Activated CD4-positive, alpha-beta T cell treated with anti-CD3 and anti-CD28 coated beads for 36 hours (primary cell): ENCODE data around the gene DHDDS. TPM values are rescaled to one million over a fixed set of nuclear protein-coding genes. Genes with fewer than 3 reads are reported as not detected.

ENCODE experiments used
- ATAC-seq: fragments of 200-7000 bp; cut with Tn5 transposase; one replicate; pipeline ENCODE4 v1.10.0; 2021; ENCODE audit warnings: mild to moderate bottlenecking, moderate library complexity
- CTCF ChIA-PET: fragments of 350-600 bp; sonication (Branson Sonifier 250); formaldehyde crosslinking; loops from one replicate; lab custom pipeline; 2021; ENCODE audit warnings: antibody characterized with exemption; lab: Charles Lee
- POLR2A ChIA-PET: fragments of 350-600 bp; sonication (Branson Sonifier 250); formaldehyde crosslinking; loops from one replicate; lab custom pipeline; 2021; ENCODE audit warnings: antibody characterized with exemption, inconsistent platforms; lab: Charles Lee
- DNase-seq: peaks from one replicate; pipeline ENCODE4 v3.0.0-alpha.2; 2020
- H3K27ac Mint-ChIP-seq: one replicate; pipeline ENCODE4 v1.8.0; 2021; ENCODE audit warnings: mixed read lengths
- H3K27me3 Mint-ChIP-seq: one replicate; pipeline ENCODE4 v1.8.0; 2021; ENCODE audit warnings: mixed read lengths
- H3K36me3 Mint-ChIP-seq: one replicate; pipeline ENCODE4 v1.8.0; 2021; ENCODE audit warnings: low read depth, mixed read lengths
- H3K4me1 Mint-ChIP-seq: one replicate; pipeline ENCODE4 v1.8.0; 2021; ENCODE audit warnings: mixed read lengths
- H3K4me3 Mint-ChIP-seq: one replicate; pipeline ENCODE4 v1.8.0; 2021; ENCODE audit warnings: mild to moderate bottlenecking, moderate library complexity, mixed read lengths
- H3K9me3 Mint-ChIP-seq: one replicate; pipeline ENCODE4 v1.8.0; 2021; ENCODE audit warnings: low read depth, mixed read lengths
- intact Hi-C, 2 experiments: fragments of 100-400 bp; cut with DNase I in 1 of 2; cut with micrococcal nuclease in 1 of 2; formaldehyde crosslinking; loops; one replicate each; pipeline versions ENCODE4 v1.14.2 to v1.15.1; 2022 to 2024; cut with DNase I, micrococcal nuclease
- total RNA-seq, 2 experiments: library from RNA; stranded (reverse); gene quantifications; one replicate each; pipeline ENCODE4 v1.2.3, GENCODE V29; 2021

DHDDS gene
- total RNA-seq, 2 experiments from 2014 or later, result 34.1 to 40.7 TPM

DNA sequence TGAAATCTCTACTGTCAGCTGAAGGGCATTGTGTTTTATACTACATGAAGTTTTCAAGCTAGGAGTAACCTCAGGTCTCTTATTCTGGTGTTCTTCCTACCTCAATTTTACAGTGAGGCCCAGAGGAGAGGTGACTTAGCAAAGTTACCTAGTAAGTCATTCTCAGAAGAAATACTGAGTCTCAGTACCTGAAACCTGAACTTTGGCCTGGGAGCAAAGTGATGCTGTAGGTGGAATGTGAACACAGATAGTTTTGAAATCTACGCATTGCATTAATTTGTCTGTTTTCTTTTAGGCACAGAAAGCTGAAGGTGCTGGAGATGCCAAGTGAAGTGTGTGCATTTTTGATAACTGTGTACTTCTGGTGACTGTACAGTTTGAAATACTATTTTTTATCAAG, 42.7 kb downstream of the DHDDS start:
- Mint-ChIP-seq H3K27ac (peak overlapping the region; percentile 43), H3K36me3 (peaks cover 48% of the 10 kb centered on the region), H3K4me3 (peak overlapping the region; percentile 91), H3K9me3 (no peaks in the 10 kb centered on the region), H3K27me3 (no peaks in the 10 kb centered on the region), H3K4me1 (peaks cover 50% of the 10 kb centered on the region)
- no peak for ATAC-seq
- DNase-seq, result no peak
- intact Hi-C loops, result no loop called here
- ChIA-PET CTCF (interaction anchor here (0.7 kb wide), 1 partner anchor 25 kb away, joined by 3 read pairs; no protein-coding TSS in a partner anchor), POLR2A (no interaction called here)

DNA sequence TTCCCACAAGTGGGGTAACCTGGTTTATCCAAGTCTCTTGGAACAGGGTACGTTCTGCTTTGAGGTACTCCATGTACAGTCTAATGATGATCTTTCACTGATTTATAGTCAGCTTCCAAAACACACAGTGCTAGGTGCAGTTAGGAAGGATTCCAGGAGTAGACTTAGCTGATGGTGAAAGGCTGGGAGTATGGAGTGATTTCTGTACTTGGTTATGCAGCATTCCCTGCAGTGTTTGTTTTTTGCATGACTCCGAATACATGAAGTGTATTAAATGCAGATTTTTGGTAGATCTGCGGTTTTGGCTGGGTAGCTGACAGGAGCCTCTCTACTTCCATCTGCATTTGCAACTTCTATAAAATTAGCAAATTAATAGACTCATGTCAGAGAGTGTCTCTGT, 43.9 kb downstream of the DHDDS start:
- peaks cover 46% of the 10 kb centered on the region for H3K36me3 Mint-ChIP-seq
- DNase-seq, result no peak
- no peaks in the 10 kb centered on the region for H3K27me3 Mint-ChIP-seq
- H3K9me3 Mint-ChIP-seq, result no peaks in the 10 kb centered on the region
- intact Hi-C loops, result no loop called here
- POLR2A ChIA-PET, result interaction anchor here (1.6 kb wide), 1 partner anchor 24 kb away, joined by 7 read pairs; no protein-coding TSS in a partner anchor
- H3K27ac Mint-ChIP-seq, result peak overlapping the region; percentile 62
- peaks cover 43% of the 10 kb centered on the region for H3K4me1 Mint-ChIP-seq
- H3K4me3 Mint-ChIP-seq, result no peak overlapping the region
- CTCF ChIA-PET, result interaction anchor here (0.6 kb wide), 1 partner anchor 219 kb away, joined by 3 read pairs; no protein-coding TSS in a partner anchor
- ATAC-seq, result no peak

DNA sequence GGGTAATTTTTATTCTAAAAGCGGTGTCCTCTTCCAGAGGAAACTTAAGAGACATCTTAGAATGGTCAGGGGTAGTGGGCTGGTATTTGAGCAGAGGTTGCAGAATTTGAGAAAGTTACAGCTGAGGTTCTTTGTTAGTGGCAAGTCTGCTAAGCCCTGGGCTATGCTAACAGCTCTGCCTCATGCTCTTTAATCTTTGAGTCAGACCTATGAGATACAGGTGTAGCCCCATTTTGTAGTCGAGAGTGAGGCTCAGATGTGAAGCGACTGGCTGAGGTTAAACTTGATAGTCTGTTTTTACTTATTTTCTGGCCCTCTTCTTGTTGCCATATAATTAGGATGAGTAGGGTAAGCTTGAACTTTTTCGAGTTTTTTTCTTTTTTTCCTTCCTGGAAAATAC, 44.8 kb downstream of the DHDDS start:
- Mint-ChIP-seq H3K27me3 (no peaks in the 10 kb centered on the region), H3K36me3 (peaks cover 46% of the 10 kb centered on the region), H3K27ac (peak overlapping the region; percentile 62), H3K4me1 (peaks cover 37% of the 10 kb centered on the region), H3K9me3 (no peaks in the 10 kb centered on the region), H3K4me3 (no peak overlapping the region)
- DNase-seq, result no peak
- ChIA-PET POLR2A (interaction anchor here (0.7 to 1.6 kb wide), 3 partner anchors 23 to 1244 kb away, joined by 4 to 7 read pairs (median 5); no protein-coding TSS in a partner anchor), CTCF (no interaction called here)
- intact Hi-C loops, result no loop called here
- ATAC-seq, result no peak

DNA sequence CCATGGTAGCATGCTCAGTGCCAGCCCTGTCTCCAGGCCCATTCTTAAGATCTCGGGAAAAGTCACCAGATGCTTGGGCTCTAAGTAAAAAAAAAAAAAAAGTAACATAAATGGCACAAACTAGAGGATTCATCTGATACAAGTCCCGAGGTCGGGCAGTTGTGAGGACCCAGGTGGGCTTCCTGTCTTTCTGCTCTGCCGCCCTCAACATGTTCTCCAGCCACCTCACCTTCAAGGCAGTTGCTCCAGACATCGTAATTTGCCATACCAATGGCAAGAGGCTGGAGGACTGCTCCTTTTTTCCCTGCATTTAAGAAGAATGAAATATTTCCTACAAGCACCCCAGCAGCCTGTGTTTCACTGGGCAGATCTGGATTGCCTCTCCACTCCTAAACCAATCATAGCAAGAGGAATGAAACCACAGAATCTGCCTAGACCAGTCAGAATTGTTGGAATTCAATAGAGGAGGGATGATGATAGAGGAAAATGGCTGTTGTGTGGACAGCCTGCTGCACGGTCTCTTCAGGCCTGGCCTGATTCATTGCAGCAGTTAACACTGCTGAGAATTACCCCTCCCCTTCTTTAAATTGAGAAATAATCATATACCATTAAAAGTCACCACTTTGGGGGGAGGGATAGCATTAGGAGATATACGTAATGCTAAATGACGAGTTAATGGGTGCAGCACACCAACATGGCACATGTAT, 45.5 kb downstream of the DHDDS start:
- ATAC-seq (no peak), DNase-seq (no peak)
- H3K27me3 Mint-ChIP-seq, result no peaks in the 10 kb centered on the region
- intact Hi-C loops, result no loop called here
- CTCF ChIA-PET, result no interaction called here
- H3K27ac Mint-ChIP-seq, result peak overlapping the region; percentile 44
- peaks cover 41% of the 10 kb centered on the region for H3K4me1 Mint-ChIP-seq
- POLR2A ChIA-PET, result interaction anchor here (0.7 to 1.6 kb wide), 2 partner anchors 23 to 1245 kb away, joined by 5 to 7 read pairs; no protein-coding TSS in a partner anchor
- peaks cover 46% of the 10 kb centered on the region for H3K36me3 Mint-ChIP-seq
- H3K4me3 Mint-ChIP-seq, result no peak overlapping the region
- no peaks in the 10 kb centered on the region for H3K9me3 Mint-ChIP-seq

DNA sequence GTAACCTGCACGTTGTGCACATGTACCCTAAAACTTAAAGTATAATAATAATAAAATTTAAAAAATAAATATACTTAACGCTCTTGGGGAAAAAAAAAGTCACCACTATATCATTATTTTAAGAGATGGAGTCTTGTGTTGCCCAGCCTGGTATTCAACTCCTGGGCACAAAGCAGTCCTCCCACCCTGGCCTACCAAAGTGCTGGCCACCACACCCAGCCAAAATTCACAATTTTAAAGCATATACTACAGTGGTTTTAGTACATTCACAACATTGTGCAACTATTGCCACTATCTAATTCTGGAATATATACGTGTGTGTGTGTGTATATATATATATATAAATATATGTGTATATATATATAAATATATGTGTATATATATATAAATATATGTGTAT, 46.0 kb downstream of the DHDDS start:
- CTCF ChIA-PET, result no interaction called here
- Mint-ChIP-seq H3K9me3 (no peaks in the 10 kb centered on the region), H3K4me3 (no peak overlapping the region), H3K4me1 (peaks cover 45% of the 10 kb centered on the region), H3K27me3 (no peaks in the 10 kb centered on the region), H3K36me3 (peaks cover 45% of the 10 kb centered on the region), H3K27ac (no peak overlapping the region)
- no peak for DNase-seq
- no peak for ATAC-seq
- POLR2A ChIA-PET, result interaction anchor here (1.5 kb wide), 1 partner anchor 8 kb away, joined by 5 read pairs; no protein-coding TSS in a partner anchor
- intact Hi-C loops, result no loop called here

DNA sequence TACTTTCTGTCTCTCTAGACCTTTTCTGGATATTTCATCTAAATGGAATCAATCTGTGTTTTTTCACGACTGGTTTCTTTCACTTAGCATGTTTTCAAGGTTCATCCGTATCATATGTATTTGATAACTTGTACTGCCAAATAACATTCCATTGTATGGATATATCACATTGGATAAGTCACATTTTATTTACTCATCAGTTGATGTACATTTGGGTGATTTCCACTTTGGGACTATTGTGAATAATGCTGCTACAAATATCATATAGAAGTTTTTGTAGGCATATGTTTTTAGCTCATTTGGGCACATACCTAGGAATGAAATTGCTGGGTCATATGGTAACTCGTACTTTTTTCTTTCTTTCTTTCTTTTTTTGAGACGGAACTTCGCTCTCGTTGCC, 46.9 kb downstream of the DHDDS start:
- DNase-seq, result no peak
- H3K27me3 Mint-ChIP-seq, result no peaks in the 10 kb centered on the region
- H3K4me3 Mint-ChIP-seq, result no peak overlapping the region
- ChIA-PET CTCF (interaction anchor here (0.7 to 1.0 kb wide), 2 partner anchors 9 to 332 kb away, joined by 3 read pairs; no protein-coding TSS in a partner anchor), POLR2A (interaction anchor here (0.7 to 1.5 kb wide), 2 partner anchors 9 to 21 kb away, joined by 3 to 5 read pairs; no protein-coding TSS in a partner anchor)
- peaks cover 39% of the 10 kb centered on the region for H3K4me1 Mint-ChIP-seq
- no peak overlapping the region for H3K27ac Mint-ChIP-seq
- H3K9me3 Mint-ChIP-seq, result no peaks in the 10 kb centered on the region
- intact Hi-C loops, result no loop called here
- no peak for ATAC-seq
- H3K36me3 Mint-ChIP-seq, result peaks cover 36% of the 10 kb centered on the region

DNA sequence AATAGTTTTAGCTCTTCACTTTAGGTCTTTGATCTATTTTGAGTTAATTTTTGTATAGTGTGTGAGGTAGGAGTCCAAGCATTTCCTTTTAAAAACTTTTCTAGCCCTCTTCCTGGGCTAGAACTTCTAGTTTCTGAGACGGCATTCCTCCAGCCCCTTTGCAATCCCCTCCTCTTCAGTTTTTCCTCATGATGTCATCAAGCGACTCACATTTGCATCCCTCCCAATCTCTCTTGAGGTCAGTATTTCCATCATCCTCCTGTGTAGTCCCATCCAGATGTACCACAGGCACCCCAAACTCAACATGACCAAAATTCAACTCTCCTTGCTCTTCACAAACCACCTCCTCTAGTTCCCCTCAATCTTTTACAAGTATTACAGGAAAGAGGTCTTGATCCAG, 50.8 kb downstream of the DHDDS start:
- CTCF ChIA-PET, result interaction anchor here (0.5 kb wide), 1 partner anchor 10 kb away, joined by 5 read pairs; no protein-coding TSS in a partner anchor
- peaks cover 7% of the 10 kb centered on the region for H3K36me3 Mint-ChIP-seq
- H3K27me3 Mint-ChIP-seq, result no peaks in the 10 kb centered on the region
- ATAC-seq, result no peak
- H3K4me1 Mint-ChIP-seq, result peaks cover 13% of the 10 kb centered on the region
- H3K4me3 Mint-ChIP-seq, result no peak overlapping the region
- no peak for DNase-seq
- no peaks in the 10 kb centered on the region for H3K9me3 Mint-ChIP-seq
- POLR2A ChIA-PET, result no interaction called here
- H3K27ac Mint-ChIP-seq, result peak overlapping the region; percentile 51
- intact Hi-C loops, result no loop called here

DNA sequence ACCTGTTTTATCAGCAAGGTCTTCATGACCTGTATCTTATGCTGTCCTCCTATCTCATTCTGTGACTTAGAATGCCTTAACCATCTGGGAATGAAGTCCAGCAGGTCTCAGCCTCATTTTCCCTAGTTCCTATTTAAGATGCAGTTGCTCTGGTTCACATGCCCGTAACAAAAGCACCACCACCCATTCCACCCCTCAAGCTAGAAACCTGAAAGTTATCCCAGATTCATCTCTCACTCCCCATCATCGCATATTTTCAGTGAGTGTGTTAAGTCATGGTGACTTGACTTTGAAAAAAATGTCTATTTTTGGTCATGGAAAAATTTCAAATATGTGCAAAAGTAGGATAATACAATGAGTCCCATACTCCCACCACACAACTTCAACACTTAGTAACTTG, 51.9 kb downstream of the DHDDS start:
- CTCF ChIA-PET, result no interaction called here
- POLR2A ChIA-PET, result interaction anchor here (0.6 kb wide), 1 partner anchor 377 kb away, joined by 3 read pairs; no protein-coding TSS in a partner anchor
- no peaks in the 10 kb centered on the region for H3K9me3 Mint-ChIP-seq
- intact Hi-C loops, result no loop called here
- H3K27me3 Mint-ChIP-seq, result no peaks in the 10 kb centered on the region
- H3K36me3 Mint-ChIP-seq, result peaks cover 2% of the 10 kb centered on the region
- peaks cover 13% of the 10 kb centered on the region for H3K4me1 Mint-ChIP-seq
- no peak overlapping the region for H3K4me3 Mint-ChIP-seq
- DNase-seq, result no peak
- ATAC-seq, result no peak
- no peak overlapping the region for H3K27ac Mint-ChIP-seq

DNA sequence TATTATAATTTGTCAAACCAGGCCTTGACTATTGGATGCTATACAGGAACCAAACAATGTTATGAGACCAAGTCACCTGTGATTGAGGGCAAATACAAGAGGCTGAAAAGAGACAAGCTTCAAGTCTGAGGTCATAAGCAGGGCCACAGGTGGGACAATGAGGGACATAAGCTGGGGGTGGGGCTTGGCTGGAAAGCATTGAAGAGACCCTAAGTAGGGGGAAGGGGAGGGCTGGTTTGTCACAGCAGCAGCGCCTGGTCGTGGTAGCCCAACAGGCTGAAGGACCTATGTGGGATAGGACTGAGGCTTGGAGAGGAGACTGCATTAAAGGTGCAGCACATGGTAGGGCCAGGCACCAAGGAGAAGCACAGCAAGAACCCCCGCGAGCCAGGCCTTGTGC, 58.0 kb downstream of the DHDDS start:
- POLR2A ChIA-PET, result no interaction called here
- ATAC-seq (no peak), DNase-seq (no peak)
- Mint-ChIP-seq H3K27ac (no peak overlapping the region), H3K36me3 (no peaks in the 10 kb centered on the region), H3K27me3 (no peaks in the 10 kb centered on the region), H3K4me3 (no peak overlapping the region), H3K9me3 (no peaks in the 10 kb centered on the region), H3K4me1 (no peaks in the 10 kb centered on the region)
- CTCF ChIA-PET, result interaction anchor here (0.6 to 2.7 kb wide), 5 partner anchors 10 to 1268 kb away, joined by 3 to 12 read pairs (median 3); no protein-coding TSS in a partner anchor
- intact Hi-C loops, result no loop called here

DNA sequence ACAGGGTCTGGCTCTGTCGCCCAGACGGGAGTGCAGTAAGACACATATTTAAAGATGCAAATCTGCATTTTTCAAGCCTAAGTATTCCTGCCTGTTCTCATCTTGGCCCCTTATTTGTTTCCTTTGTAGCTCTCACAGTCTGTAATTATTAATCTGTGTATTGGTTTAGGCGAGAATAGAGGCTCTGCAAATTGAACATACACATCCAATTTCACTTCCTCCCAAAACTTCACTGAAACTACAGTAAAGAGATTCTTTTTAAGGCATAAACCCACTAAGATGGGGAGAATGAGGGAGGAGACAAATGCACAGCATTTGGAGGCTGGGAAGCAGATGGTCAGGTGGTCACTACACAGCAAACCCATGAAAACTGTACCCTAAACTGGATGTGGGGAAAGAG, 61.1 kb downstream of the DHDDS start:
- no peaks in the 10 kb centered on the region for H3K36me3 Mint-ChIP-seq
- DNase-seq (no peak), ATAC-seq (no peak)
- H3K27me3 Mint-ChIP-seq, result no peaks in the 10 kb centered on the region
- no peak overlapping the region for H3K27ac Mint-ChIP-seq
- intact Hi-C loops, result no loop called here
- ChIA-PET CTCF (interaction anchor here (0.8 kb wide), 1 partner anchor 11 kb away, joined by 5 read pairs; no protein-coding TSS in a partner anchor), POLR2A (no interaction called here)
- no peaks in the 10 kb centered on the region for H3K9me3 Mint-ChIP-seq
- H3K4me1 Mint-ChIP-seq, result no peaks in the 10 kb centered on the region
- H3K4me3 Mint-ChIP-seq, result no peak overlapping the region

DNA sequence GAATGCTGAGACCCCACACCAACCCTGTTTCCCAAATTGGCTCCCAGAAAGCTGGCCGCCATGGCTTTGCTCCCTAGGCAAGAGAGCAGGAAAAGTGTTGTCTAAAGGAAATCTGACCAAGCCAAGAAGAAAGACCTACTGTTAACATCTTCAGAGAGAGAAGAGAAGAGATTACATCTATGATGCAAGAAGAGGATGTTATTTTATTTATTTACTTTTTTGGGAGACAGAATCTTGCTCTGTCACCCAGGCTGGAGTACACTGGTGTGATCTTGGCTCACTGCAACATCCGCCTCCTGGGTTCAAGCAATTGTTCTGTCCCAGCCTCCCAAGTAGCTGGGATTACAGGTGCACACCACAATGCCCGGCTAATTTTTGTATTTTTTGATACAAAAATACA, 61.8 kb downstream of the DHDDS start:
- Mint-ChIP-seq H3K27me3 (no peaks in the 10 kb centered on the region), H3K4me3 (no peak overlapping the region), H3K27ac (no peak overlapping the region), H3K36me3 (peaks cover 2% of the 10 kb centered on the region), H3K4me1 (peaks cover 2% of the 10 kb centered on the region), H3K9me3 (no peaks in the 10 kb centered on the region)
- DNase-seq (no peak), ATAC-seq (no peak)
- ChIA-PET CTCF (no interaction called here), POLR2A (no interaction called here)
- intact Hi-C loops, result no loop called here
